Activated T-helper 17 cell treated with anti-CD3 and anti-CD28 coated beads, Interleukin-2, amount 50 U/mL, for 72 hours (primary cell): ENCODE results near the gene WWC2. TPM values are rescaled to one million over a fixed set of nuclear protein-coding genes. Genes with fewer than 3 reads are reported as not detected.
"Not testable (repeated sequence)": the region's sequence is repeated elsewhere in the genome, so short reads cannot be mapped to it uniquely, and the experiment has no call there.

Experiments used
- ATAC-seq: fragments of 150-1000 bp; cut with Tn5 transposase; replicated peaks from 2 replicates; pipeline ENCODE4 v1.10.0; 2021; ENCODE audit warnings: mild to moderate bottlenecking, moderate library complexity
- H3K27ac Mint-ChIP-seq: one replicate; pipeline ENCODE4 v1.8.0; 2022; ENCODE audit warnings: mixed read lengths
- H3K27me3 Mint-ChIP-seq: one replicate; pipeline ENCODE4 v1.8.0; 2022; ENCODE audit warnings: mixed read lengths
- H3K36me3 Mint-ChIP-seq: one replicate; pipeline ENCODE4 v1.8.0; 2022; ENCODE audit warnings: low read depth, mild to moderate bottlenecking, mixed read lengths
- H3K4me1 Mint-ChIP-seq: one replicate; pipeline ENCODE4 v1.8.0; 2022; ENCODE audit warnings: mixed read lengths
- H3K4me3 Mint-ChIP-seq: one replicate; pipeline ENCODE4 v1.8.0; 2022; ENCODE audit warnings: mild to moderate bottlenecking, mixed read lengths
- H3K9me3 Mint-ChIP-seq: one replicate; pipeline ENCODE4 v1.8.0; 2022; ENCODE audit warnings: mixed read lengths
- total RNA-seq, 2 donors: library from RNA; stranded (reverse); gene quantifications; one replicate each; pipeline ENCODE4 v1.2.3, GENCODE V29; 2022

WWC2 gene
- total RNA-seq, 2 donors from 2014 or later = 0.76 to 11.9 TPM

GRCh38 chr4:183142571-183143550 lies 43.8 kb downstream of the WWC2 start:
- ATAC-seq = no peak
- no peak overlapping the region for H3K4me3 Mint-ChIP-seq
- H3K9me3 Mint-ChIP-seq = no peaks in the 10 kb centered on the region

GRCh38 chr4:183144787-183145186 lies 45.7 kb downstream of the WWC2 start:
- no peak overlapping the region for H3K27ac Mint-ChIP-seq
- H3K27me3 Mint-ChIP-seq = no peaks in the 10 kb centered on the region
- no peak for ATAC-seq
- no peaks in the 10 kb centered on the region for H3K9me3 Mint-ChIP-seq
- no peak overlapping the region for H3K4me3 Mint-ChIP-seq
- no peaks in the 10 kb centered on the region for H3K36me3 Mint-ChIP-seq
- H3K4me1 Mint-ChIP-seq = no peaks in the 10 kb centered on the region

More at GRCh38 chr4:183142571-183143550, 43.8 kb downstream of the WWC2 start:
- H3K36me3 Mint-ChIP-seq = no peaks in the 10 kb centered on the region
- H3K27ac Mint-ChIP-seq = no peak overlapping the region
- peaks cover 4% of the 10 kb centered on the region for H3K4me1 Mint-ChIP-seq
- H3K27me3 Mint-ChIP-seq = peaks cover 3% of the 10 kb centered on the region

- ATAC-seq = no peak
- Mint-ChIP-seq H3K4me3 (no peak overlapping the region), H3K27me3 (no peaks in the 10 kb centered on the region), H3K4me1 (no peaks in the 10 kb centered on the region), H3K9me3 (no peaks in the 10 kb centered on the region), H3K36me3 (no peaks in the 10 kb centered on the region), H3K27ac (no peak overlapping the region)
Observed at GRCh38 chr4:183145773-183146172, 46.7 kb downstream of the WWC2 start.

GRCh38 chr4:183146478-183146877 lies 47.4 kb downstream of the WWC2 start:
- H3K36me3 Mint-ChIP-seq = no peaks in the 10 kb centered on the region

GRCh38 chr4:183147196-183147595 lies 48.1 kb downstream of the WWC2 start:
- Mint-ChIP-seq H3K9me3 (no peaks in the 10 kb centered on the region), H3K36me3 (no peaks in the 10 kb centered on the region), H3K4me1 (no peaks in the 10 kb centered on the region), H3K4me3 (no peak overlapping the region), H3K27ac (no peak overlapping the region), H3K27me3 (no peaks in the 10 kb centered on the region)
- no peak for ATAC-seq

More at GRCh38 chr4:183146478-183146877, 47.4 kb downstream of the WWC2 start:
- Mint-ChIP-seq H3K4me3 (no peak overlapping the region), H3K27me3 (no peaks in the 10 kb centered on the region), H3K9me3 (no peaks in the 10 kb centered on the region), H3K27ac (no peak overlapping the region), H3K4me1 (no peaks in the 10 kb centered on the region)
- peak; percentile 37 for ATAC-seq

- no peaks in the 10 kb centered on the region for H3K9me3 Mint-ChIP-seq
- no peak overlapping the region for H3K4me3 Mint-ChIP-seq
- H3K27me3 Mint-ChIP-seq = no peaks in the 10 kb centered on the region
- no peak for ATAC-seq
- H3K27ac Mint-ChIP-seq = no peak overlapping the region
- no peaks in the 10 kb centered on the region for H3K4me1 Mint-ChIP-seq
- no peaks in the 10 kb centered on the region for H3K36me3 Mint-ChIP-seq
Observed at GRCh38 chr4:183147983-183148382, 48.9 kb downstream of the WWC2 start.

- no peaks in the 10 kb centered on the region for H3K36me3 Mint-ChIP-seq
- H3K9me3 Mint-ChIP-seq = no peaks in the 10 kb centered on the region
- no peak overlapping the region for H3K4me3 Mint-ChIP-seq
- H3K4me1 Mint-ChIP-seq = no peaks in the 10 kb centered on the region
- H3K27ac Mint-ChIP-seq = no peak overlapping the region
- no peak for ATAC-seq
- no peaks in the 10 kb centered on the region for H3K27me3 Mint-ChIP-seq
Observed at GRCh38 chr4:183149616-183150539, 50.8 kb downstream of the WWC2 start.

GRCh38 chr4:183150664-183151063 lies 51.6 kb downstream of the WWC2 start:
- not testable (repeated sequence) for H3K4me3 Mint-ChIP-seq, H3K27ac Mint-ChIP-seq, ATAC-seq

GRCh38 chr4:183152232-183152631 lies 53.2 kb downstream of the WWC2 start:
- H3K4me1 Mint-ChIP-seq, H3K36me3 Mint-ChIP-seq, H3K4me3 Mint-ChIP-seq, H3K9me3 Mint-ChIP-seq, ATAC-seq, H3K27ac Mint-ChIP-seq, H3K27me3 Mint-ChIP-seq: not testable (repeated sequence)

More at GRCh38 chr4:183150664-183151063, 51.6 kb downstream of the WWC2 start:
- H3K9me3 Mint-ChIP-seq, H3K27me3 Mint-ChIP-seq, H3K36me3 Mint-ChIP-seq, H3K4me1 Mint-ChIP-seq: not testable (repeated sequence)

- Mint-ChIP-seq H3K36me3 (no peaks in the 10 kb centered on the region), H3K27ac (no peak overlapping the region), H3K27me3 (no peaks in the 10 kb centered on the region), H3K9me3 (no peaks in the 10 kb centered on the region), H3K4me3 (no peak overlapping the region), H3K4me1 (peaks cover 3% of the 10 kb centered on the region)
- ATAC-seq = no peak
Observed at GRCh38 chr4:183153190-183153916, 54.3 kb downstream of the WWC2 start.

GRCh38 chr4:183154701-183155391 lies 55.8 kb downstream of the WWC2 start:
- no peak for ATAC-seq
- no peaks in the 10 kb centered on the region for H3K9me3 Mint-ChIP-seq
- H3K4me1 Mint-ChIP-seq = peaks cover 3% of the 10 kb centered on the region
- H3K27ac Mint-ChIP-seq = no peak overlapping the region
- no peaks in the 10 kb centered on the region for H3K36me3 Mint-ChIP-seq
- H3K27me3 Mint-ChIP-seq = no peaks in the 10 kb centered on the region
- H3K4me3 Mint-ChIP-seq = no peak overlapping the region

GRCh38 chr4:183155450-183156184 lies 56.6 kb downstream of the WWC2 start:
- no peaks in the 10 kb centered on the region for H3K9me3 Mint-ChIP-seq
- H3K27ac Mint-ChIP-seq = no peak overlapping the region
- H3K36me3 Mint-ChIP-seq = no peaks in the 10 kb centered on the region
- peaks cover 3% of the 10 kb centered on the region for H3K4me1 Mint-ChIP-seq
- no peaks in the 10 kb centered on the region for H3K27me3 Mint-ChIP-seq
- no peak overlapping the region for H3K4me3 Mint-ChIP-seq
- no peak for ATAC-seq

- no peaks in the 10 kb centered on the region for H3K27me3 Mint-ChIP-seq
- H3K4me1 Mint-ChIP-seq = peaks cover 3% of the 10 kb centered on the region
- no peaks in the 10 kb centered on the region for H3K36me3 Mint-ChIP-seq
- no peaks in the 10 kb centered on the region for H3K9me3 Mint-ChIP-seq
- ATAC-seq = no peak
- no peak overlapping the region for H3K27ac Mint-ChIP-seq
- H3K4me3 Mint-ChIP-seq = no peak overlapping the region
Observed at GRCh38 chr4:183157215-183157614, 58.2 kb downstream of the WWC2 start.
